Measurements from ENCODE around the gene KRT86.

KRT86 gene

DNA sequence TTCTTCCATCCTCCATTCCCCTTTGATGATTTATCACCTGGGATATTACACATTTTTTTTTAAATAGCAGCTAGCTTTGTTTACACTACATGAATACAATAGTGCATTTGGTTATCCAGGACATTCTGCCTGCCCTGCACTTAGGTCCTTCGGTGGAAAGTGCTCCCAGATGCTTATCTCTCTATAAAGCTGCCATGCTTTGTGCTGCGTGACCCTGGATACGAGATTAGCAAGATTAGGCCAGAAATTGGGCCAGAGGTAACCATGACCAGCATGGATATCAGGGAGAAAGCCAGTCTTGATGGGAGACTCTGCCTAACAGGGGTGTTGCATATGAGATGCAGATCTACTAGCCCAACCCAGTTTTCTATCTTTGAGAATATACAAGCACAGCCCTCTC lies 58.9 kb downstream of the KRT86 start:
- TF ChIP-seq, protein P1, sequence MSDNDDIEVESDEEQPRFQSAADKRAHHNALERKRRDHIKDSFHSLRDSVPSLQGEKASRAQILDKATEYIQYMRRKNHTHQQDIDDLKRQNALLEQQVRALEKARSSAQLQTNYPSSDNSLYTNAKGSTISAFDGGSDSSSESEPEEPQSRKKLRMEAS (IDR thresholded peaks at IDR 0.05; ENCODE audit: low read depth, low read length): no peak
- no peak for TF ChIP-seq CTCF (IDR thresholded peaks at IDR 0.05; ENCODE audit: low read depth, low read length)
- TF ChIP-seq POLR2A (IDR thresholded peaks at IDR 0.05; ENCODE audit: extremely low read depth, insufficient read length): no peak
- no peak for TF ChIP-seq MYC (IDR thresholded peaks at IDR 0.05; ENCODE audit: low read depth, low read length)
- no peak overlapping the region for H3K4me3 ChIP-seq (ENCODE audit: low read depth, low read length)
- DNase-seq (ENCODE audit: low read depth): no peak

DNA sequence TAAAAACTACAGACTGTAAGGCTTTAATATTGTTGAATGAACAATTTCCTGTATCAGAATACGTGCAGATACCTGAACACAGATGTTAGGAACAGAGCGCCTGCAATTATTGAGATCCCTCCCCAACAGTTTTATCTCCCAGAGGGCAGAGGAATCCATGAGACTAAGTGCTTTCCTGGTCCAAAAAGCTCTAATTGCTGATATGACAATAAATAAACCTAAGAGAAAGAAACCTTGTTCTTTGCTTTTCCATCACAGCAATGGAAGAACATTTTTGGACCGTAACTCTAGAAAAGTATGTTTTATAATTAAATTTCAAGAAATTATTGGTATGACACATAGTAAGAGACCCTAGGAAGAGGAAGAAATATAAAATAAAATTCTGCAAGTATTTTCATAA lies 59.7 kb downstream of the KRT86 start:
- TF ChIP-seq CTCF (IDR thresholded peaks at IDR 0.05; ENCODE audit: low read depth, low read length): no peak
- H3K4me3 ChIP-seq (ENCODE audit: low read depth, low read length): no peak overlapping the region
- no peak for DNase-seq (ENCODE audit: low read depth)

- no peak for DNase-seq (ENCODE audit: low read depth)
- TF ChIP-seq CTCF (IDR thresholded peaks at IDR 0.05; ENCODE audit: low read depth, low read length): no peak
- no peak for TF ChIP-seq POLR2A (IDR thresholded peaks at IDR 0.05; ENCODE audit: extremely low read depth, insufficient read length)
- TF ChIP-seq, protein P1 (IDR thresholded peaks at IDR 0.05; ENCODE audit: low read depth, low read length): no peak
- TF ChIP-seq MYC (IDR thresholded peaks at IDR 0.05; ENCODE audit: low read depth, low read length): no peak
- no peak overlapping the region for H3K4me3 ChIP-seq (ENCODE audit: low read depth, low read length)
Measured at GRCh38 chr12:52335598-52336262, 61.3 kb downstream of the KRT86 start.

- no peak for DNase-seq (ENCODE audit: low read depth)
- TF ChIP-seq CTCF (IDR thresholded peaks at IDR 0.05; ENCODE audit: low read depth, low read length) (no peak), MYC (IDR thresholded peaks at IDR 0.05; ENCODE audit: low read depth, low read length) (no peak), POLR2A (IDR thresholded peaks at IDR 0.05; ENCODE audit: extremely low read depth, insufficient read length) (no peak)
- TF ChIP-seq, protein P1 (IDR thresholded peaks at IDR 0.05; ENCODE audit: low read depth, low read length): no peak
- H3K4me3 ChIP-seq (ENCODE audit: low read depth, low read length): no peak overlapping the region
Measured at GRCh38 chr12:52336641-52337040, 62.2 kb downstream of the KRT86 start.

- no peak for DNase-seq (ENCODE audit: low read depth)
- no peak overlapping the region for H3K4me3 ChIP-seq (ENCODE audit: low read depth, low read length)
- TF ChIP-seq POLR2A (IDR thresholded peaks at IDR 0.05; ENCODE audit: extremely low read depth, insufficient read length) (no peak), MYC (IDR thresholded peaks at IDR 0.05; ENCODE audit: low read depth, low read length) (no peak), CTCF (IDR thresholded peaks at IDR 0.05; ENCODE audit: low read depth, low read length) (no peak)
- TF ChIP-seq, protein P1 (IDR thresholded peaks at IDR 0.05; ENCODE audit: low read depth, low read length): no peak
Measured at GRCh38 chr12:52337054-52337453, 62.6 kb downstream of the KRT86 start.

Data from NB4 (cell line).